ENCODE measurements around the gene GRIK4. TPM values are rescaled to one million over a fixed set of nuclear protein-coding genes. Genes with fewer than 3 reads are reported as not detected.

GRIK4 gene
- total RNA-seq, 1 donor from 2014 or later = 0.52 TPM

- H3K9me3 ChIP-seq (ENCODE audit: control insufficient read depth in 3 of 3, low read length in 3 of 3) = no peaks in the 10 kb centered on the region
- H3K4me3 ChIP-seq (ENCODE audit: low read length in 3 of 3) = no peak overlapping the region
- H3K36me3 ChIP-seq (ENCODE audit: control insufficient read depth in 3 of 3, insufficient read depth in 3 of 3, low read length in 3 of 3) = no peaks in the 10 kb centered on the region
- H3K27ac ChIP-seq (ENCODE audit: low read depth, low read length) = no peak overlapping the region
- no peak overlapping the region for H3K9ac ChIP-seq (ENCODE audit: low read depth in 1 of 3, low read length in 3 of 3)
- no peaks in the 10 kb centered on the region for H3K4me1 ChIP-seq (ENCODE audit: control insufficient read depth in 3 of 3, insufficient read depth in 3 of 3, low read length in 3 of 3)
- H3K27me3 ChIP-seq (ENCODE audit: control insufficient read depth in 3 of 3, insufficient read depth in 3 of 3, low read length in 3 of 3) = peaks cover 0 to 11% (median 6%) of the 10 kb centered on the region in 3 donors
Observed at GRCh38 chr11:120911943-120912342, 400.4 kb downstream of the GRIK4 start.

GRCh38 chr11:120912504-120912903 is 401.0 kb downstream of the GRIK4 start:
- Histone ChIP-seq H3K4me1 (ENCODE audit: control insufficient read depth in 3 of 3, insufficient read depth in 3 of 3, low read length in 3 of 3) (no peaks in the 10 kb centered on the region), H3K36me3 (ENCODE audit: control insufficient read depth in 3 of 3, insufficient read depth in 3 of 3, low read length in 3 of 3) (no peaks in the 10 kb centered on the region), H3K4me3 (ENCODE audit: low read length in 3 of 3) (no peak overlapping the region), H3K27me3 (ENCODE audit: control insufficient read depth in 3 of 3, insufficient read depth in 3 of 3, low read length in 3 of 3) (peaks cover 0 to 14% (median 6%) of the 10 kb centered on the region in 3 donors), H3K27ac (ENCODE audit: low read depth, low read length) (no peak overlapping the region), H3K9me3 (ENCODE audit: control insufficient read depth in 3 of 3, low read length in 3 of 3) (no peaks in the 10 kb centered on the region), H3K9ac (ENCODE audit: low read depth in 1 of 3, low read length in 3 of 3) (no peak overlapping the region)

GRCh38 chr11:120912915-120913314 is 401.4 kb downstream of the GRIK4 start:
- Histone ChIP-seq H3K4me3 (ENCODE audit: low read length in 3 of 3) (no peak overlapping the region), H3K27me3 (ENCODE audit: control insufficient read depth in 3 of 3, insufficient read depth in 3 of 3, low read length in 3 of 3) (peaks cover 0 to 15% (median 6%) of the 10 kb centered on the region in 3 donors), H3K4me1 (ENCODE audit: control insufficient read depth in 3 of 3, insufficient read depth in 3 of 3, low read length in 3 of 3) (no peaks in the 10 kb centered on the region), H3K36me3 (ENCODE audit: control insufficient read depth in 3 of 3, insufficient read depth in 3 of 3, low read length in 3 of 3) (no peaks in the 10 kb centered on the region), H3K27ac (ENCODE audit: low read depth, low read length) (no peak overlapping the region), H3K9ac (ENCODE audit: low read depth in 1 of 3, low read length in 3 of 3) (no peak overlapping the region), H3K9me3 (ENCODE audit: control insufficient read depth in 3 of 3, low read length in 3 of 3) (no peaks in the 10 kb centered on the region)

- Histone ChIP-seq H3K4me3 (ENCODE audit: low read length in 3 of 3) (no peak overlapping the region), H3K4me1 (ENCODE audit: control insufficient read depth in 3 of 3, insufficient read depth in 3 of 3, low read length in 3 of 3) (no peaks in the 10 kb centered on the region), H3K9ac (ENCODE audit: low read depth in 1 of 3, low read length in 3 of 3) (no peak overlapping the region), H3K9me3 (ENCODE audit: control insufficient read depth in 3 of 3, low read length in 3 of 3) (no peaks in the 10 kb centered on the region), H3K27me3 (ENCODE audit: control insufficient read depth in 3 of 3, insufficient read depth in 3 of 3, low read length in 3 of 3) (peaks cover 0 to 17% (median 8%) of the 10 kb centered on the region in 3 donors), H3K27ac (ENCODE audit: low read depth, low read length) (no peak overlapping the region), H3K36me3 (ENCODE audit: control insufficient read depth in 3 of 3, insufficient read depth in 3 of 3, low read length in 3 of 3) (no peaks in the 10 kb centered on the region)
Observed at GRCh38 chr11:120914021-120914420, 402.5 kb downstream of the GRIK4 start.

GRCh38 chr11:120914601-120915000 is 403.1 kb downstream of the GRIK4 start:
- Histone ChIP-seq H3K27me3 (ENCODE audit: control insufficient read depth in 3 of 3, insufficient read depth in 3 of 3, low read length in 3 of 3) (peaks cover 0 to 17% (median 10%) of the 10 kb centered on the region in 3 donors), H3K4me3 (ENCODE audit: low read length in 3 of 3) (no peak overlapping the region), H3K27ac (ENCODE audit: low read depth, low read length) (no peak overlapping the region), H3K4me1 (ENCODE audit: control insufficient read depth in 3 of 3, insufficient read depth in 3 of 3, low read length in 3 of 3) (no peaks in the 10 kb centered on the region), H3K9me3 (ENCODE audit: control insufficient read depth in 3 of 3, low read length in 3 of 3) (no peaks in the 10 kb centered on the region), H3K36me3 (ENCODE audit: control insufficient read depth in 3 of 3, insufficient read depth in 3 of 3, low read length in 3 of 3) (no peaks in the 10 kb centered on the region), H3K9ac (ENCODE audit: low read depth in 1 of 3, low read length in 3 of 3) (no peak overlapping the region)

- Histone ChIP-seq H3K27me3 (ENCODE audit: control insufficient read depth in 3 of 3, insufficient read depth in 3 of 3, low read length in 3 of 3) (peaks cover 0 to 17% (median 10%) of the 10 kb centered on the region in 3 donors), H3K9me3 (ENCODE audit: control insufficient read depth in 3 of 3, low read length in 3 of 3) (no peaks in the 10 kb centered on the region), H3K27ac (ENCODE audit: low read depth, low read length) (no peak overlapping the region), H3K9ac (ENCODE audit: low read depth in 1 of 3, low read length in 3 of 3) (no peak overlapping the region), H3K4me3 (ENCODE audit: low read length in 3 of 3) (no peak overlapping the region), H3K36me3 (ENCODE audit: control insufficient read depth in 3 of 3, insufficient read depth in 3 of 3, low read length in 3 of 3) (no peaks in the 10 kb centered on the region), H3K4me1 (ENCODE audit: control insufficient read depth in 3 of 3, insufficient read depth in 3 of 3, low read length in 3 of 3) (no peaks in the 10 kb centered on the region)
Observed at GRCh38 chr11:120917559-120918239, 406.2 kb downstream of the GRIK4 start.

- Histone ChIP-seq H3K4me3 (ENCODE audit: low read length in 3 of 3) (no peak overlapping the region), H3K27ac (ENCODE audit: low read depth, low read length) (no peak overlapping the region), H3K4me1 (ENCODE audit: control insufficient read depth in 3 of 3, insufficient read depth in 3 of 3, low read length in 3 of 3) (no peaks in the 10 kb centered on the region), H3K36me3 (ENCODE audit: control insufficient read depth in 3 of 3, insufficient read depth in 3 of 3, low read length in 3 of 3) (no peaks in the 10 kb centered on the region), H3K9me3 (ENCODE audit: control insufficient read depth in 3 of 3, low read length in 3 of 3) (no peaks in the 10 kb centered on the region), H3K9ac (ENCODE audit: low read depth in 1 of 3, low read length in 3 of 3) (no peak overlapping the region), H3K27me3 (ENCODE audit: control insufficient read depth in 3 of 3, insufficient read depth in 3 of 3, low read length in 3 of 3) (peaks cover 0 to 17% (median 10%) of the 10 kb centered on the region in 3 donors)
Observed at GRCh38 chr11:120918257-120918656, 406.7 kb downstream of the GRIK4 start.

GRCh38 chr11:120919045-120919444 is 407.5 kb downstream of the GRIK4 start:
- no peak overlapping the region for H3K4me3 ChIP-seq (ENCODE audit: low read length in 3 of 3)
- no peaks in the 10 kb centered on the region for H3K9me3 ChIP-seq (ENCODE audit: control insufficient read depth in 3 of 3, low read length in 3 of 3)
- no peak overlapping the region for H3K9ac ChIP-seq (ENCODE audit: low read depth in 1 of 3, low read length in 3 of 3)
- no peaks in the 10 kb centered on the region for H3K4me1 ChIP-seq (ENCODE audit: control insufficient read depth in 3 of 3, insufficient read depth in 3 of 3, low read length in 3 of 3)
- peaks cover 0 to 17% (median 10%) of the 10 kb centered on the region in 3 donors for H3K27me3 ChIP-seq (ENCODE audit: control insufficient read depth in 3 of 3, insufficient read depth in 3 of 3, low read length in 3 of 3)
- no peaks in the 10 kb centered on the region for H3K36me3 ChIP-seq (ENCODE audit: control insufficient read depth in 3 of 3, insufficient read depth in 3 of 3, low read length in 3 of 3)
- H3K27ac ChIP-seq (ENCODE audit: low read depth, low read length) = no peak overlapping the region

GRCh38 chr11:120919566-120919965 is 408.0 kb downstream of the GRIK4 start:
- Histone ChIP-seq H3K9ac (ENCODE audit: low read depth in 1 of 3, low read length in 3 of 3) (no peak overlapping the region), H3K4me3 (ENCODE audit: low read length in 3 of 3) (no peak overlapping the region), H3K36me3 (ENCODE audit: control insufficient read depth in 3 of 3, insufficient read depth in 3 of 3, low read length in 3 of 3) (no peaks in the 10 kb centered on the region), H3K27ac (ENCODE audit: low read depth, low read length) (no peak overlapping the region), H3K9me3 (ENCODE audit: control insufficient read depth in 3 of 3, low read length in 3 of 3) (no peaks in the 10 kb centered on the region), H3K4me1 (ENCODE audit: control insufficient read depth in 3 of 3, insufficient read depth in 3 of 3, low read length in 3 of 3) (no peaks in the 10 kb centered on the region), H3K27me3 (ENCODE audit: control insufficient read depth in 3 of 3, insufficient read depth in 3 of 3, low read length in 3 of 3) (peaks cover 0 to 17% (median 10%) of the 10 kb centered on the region in 3 donors)

GRCh38 chr11:120923866-120924508 is 412.4 kb downstream of the GRIK4 start:
- H3K4me3 ChIP-seq (ENCODE audit: low read length in 3 of 3) = no peak overlapping the region
- H3K27ac ChIP-seq (ENCODE audit: low read depth, low read length) = no peak overlapping the region
- no peak overlapping the region for H3K9ac ChIP-seq (ENCODE audit: low read depth in 1 of 3, low read length in 3 of 3)
- H3K9me3 ChIP-seq (ENCODE audit: control insufficient read depth in 3 of 3, low read length in 3 of 3) = no peaks in the 10 kb centered on the region
- H3K36me3 ChIP-seq (ENCODE audit: control insufficient read depth in 3 of 3, insufficient read depth in 3 of 3, low read length in 3 of 3) = no peaks in the 10 kb centered on the region
- H3K27me3 ChIP-seq (ENCODE audit: control insufficient read depth in 3 of 3, insufficient read depth in 3 of 3, low read length in 3 of 3) = peaks cover 0 to 3% (median 2%) of the 10 kb centered on the region in 3 donors
- H3K4me1 ChIP-seq (ENCODE audit: control insufficient read depth in 3 of 3, insufficient read depth in 3 of 3, low read length in 3 of 3) = no peaks in the 10 kb centered on the region

Measured in skeletal muscle tissue (tissue), 4 donors.